Panc1 (cell line): ENCODE data around the gene ATXN10.

ENCODE experiments used
- POLR2AphosphoS5 ChIP-seq: IDR thresholded peaks from 2 replicates; pipeline ENCODE4 v1.6.1; 2012; ENCODE audit warnings: mild to moderate bottlenecking, low read depth, low read length, moderate library complexity
- TF ChIP-seq, protein P1 (sequence below), 2 experiments: IDR thresholded peaks; 2 replicates each; pipeline ENCODE4 v1.6.1; 2011 to 2012; ENCODE audit warnings: low read depth in 2 of 2, control low read depth in 1 of 2, low read length in 1 of 2, mild to moderate bottlenecking in 1 of 2, moderate library complexity in 1 of 2; ENCODE audit not compliant: insufficient read depth in 1 of 2

DNA sequence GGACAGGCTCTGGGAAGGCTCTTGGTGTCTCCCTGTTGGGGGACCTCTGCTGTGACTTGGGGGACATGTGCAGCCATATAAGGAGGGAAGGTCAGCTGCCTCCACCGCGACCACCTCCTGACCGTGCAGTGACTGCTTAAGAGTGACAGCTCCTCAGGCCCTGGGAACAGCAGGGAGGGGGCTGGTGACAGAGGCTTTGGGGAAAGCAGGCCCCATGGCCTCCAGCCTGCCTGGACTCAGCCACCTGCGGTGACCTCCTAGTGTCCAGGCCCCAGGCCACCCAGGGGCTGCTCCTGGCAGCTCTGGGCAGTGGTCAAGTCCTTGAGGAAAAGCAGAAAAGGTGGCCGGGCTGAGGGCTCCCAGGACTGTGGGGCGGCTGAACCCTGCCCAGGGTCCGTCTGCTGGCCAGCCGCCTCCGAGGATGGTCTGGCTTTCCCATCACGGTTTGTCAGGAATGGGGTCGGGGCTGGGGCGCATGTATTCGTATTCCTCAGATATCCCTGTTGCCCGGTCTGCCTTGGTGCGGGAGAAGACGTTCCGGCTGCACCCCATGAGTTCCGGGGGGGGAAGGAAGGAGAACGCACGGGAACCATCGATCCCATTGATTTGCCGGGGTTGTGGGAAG lies 208.6 kb downstream of the ATXN10 start:
- TF ChIP-seq, protein P1, sequence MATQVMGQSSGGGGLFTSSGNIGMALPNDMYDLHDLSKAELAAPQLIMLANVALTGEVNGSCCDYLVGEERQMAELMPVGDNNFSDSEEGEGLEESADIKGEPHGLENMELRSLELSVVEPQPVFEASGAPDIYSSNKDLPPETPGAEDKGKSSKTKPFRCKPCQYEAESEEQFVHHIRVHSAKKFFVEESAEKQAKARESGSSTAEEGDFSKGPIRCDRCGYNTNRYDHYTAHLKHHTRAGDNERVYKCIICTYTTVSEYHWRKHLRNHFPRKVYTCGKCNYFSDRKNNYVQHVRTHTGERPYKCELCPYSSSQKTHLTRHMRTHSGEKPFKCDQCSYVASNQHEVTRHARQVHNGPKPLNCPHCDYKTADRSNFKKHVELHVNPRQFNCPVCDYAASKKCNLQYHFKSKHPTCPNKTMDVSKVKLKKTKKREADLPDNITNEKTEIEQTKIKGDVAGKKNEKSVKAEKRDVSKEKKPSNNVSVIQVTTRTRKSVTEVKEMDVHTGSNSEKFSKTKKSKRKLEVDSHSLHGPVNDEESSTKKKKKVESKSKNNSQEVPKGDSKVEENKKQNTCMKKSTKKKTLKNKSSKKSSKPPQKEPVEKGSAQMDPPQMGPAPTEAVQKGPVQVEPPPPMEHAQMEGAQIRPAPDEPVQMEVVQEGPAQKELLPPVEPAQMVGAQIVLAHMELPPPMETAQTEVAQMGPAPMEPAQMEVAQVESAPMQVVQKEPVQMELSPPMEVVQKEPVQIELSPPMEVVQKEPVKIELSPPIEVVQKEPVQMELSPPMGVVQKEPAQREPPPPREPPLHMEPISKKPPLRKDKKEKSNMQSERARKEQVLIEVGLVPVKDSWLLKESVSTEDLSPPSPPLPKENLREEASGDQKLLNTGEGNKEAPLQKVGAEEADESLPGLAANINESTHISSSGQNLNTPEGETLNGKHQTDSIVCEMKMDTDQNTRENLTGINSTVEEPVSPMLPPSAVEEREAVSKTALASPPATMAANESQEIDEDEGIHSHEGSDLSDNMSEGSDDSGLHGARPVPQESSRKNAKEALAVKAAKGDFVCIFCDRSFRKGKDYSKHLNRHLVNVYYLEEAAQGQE (IDR thresholded peaks at IDR 0.05; ENCODE audit: insufficient read depth in 1 of 2, low read depth in 2 of 2, low read length in 1 of 2) = no peak
- TF ChIP-seq POLR2AphosphoS5 = no peak
